ENCODE measurements around the gene TLR2. TPM values are rescaled to one million over a fixed set of nuclear protein-coding genes. Genes with fewer than 3 reads are reported as not detected.

TLR2 gene
- total RNA-seq, 4 donors from 2014 or later, result 4.3 to 30.0 (median 13.7) TPM

GRCh38 chr4:153649572-153649991 lies 34.5 kb upstream of the TLR2 start:
- no peak for ATAC-seq
- 54 to 73% methylated on average over 3 to 6 of the region's 6 CpGs for WGBS, 2 donors (ENCODE audit: low coverage in 1 of 2)
- TF ChIP-seq POLR2AphosphoS5 (IDR thresholded peaks at IDR 0.05) (no peak), CTCF (IDR thresholded peaks at IDR 0.05) (peak in 1 of 4 experiments; percentile 8)

GRCh38 chr4:153651116-153651515 lies 33.0 kb upstream of the TLR2 start:
- TF ChIP-seq POLR2A (IDR thresholded peaks at IDR 0.05) (no peak), CTCF (IDR thresholded peaks at IDR 0.05) (no peak), POLR2AphosphoS5 (IDR thresholded peaks at IDR 0.05) (no peak), EP300 (IDR thresholded peaks at IDR 0.05) (no peak)
- Histone ChIP-seq H3K36me3 (no peaks in the 10 kb centered on the region), H3K4me1 (no peaks in the 10 kb centered on the region), H3K9me3 (no peaks in the 10 kb centered on the region), H3K4me3 (no peak overlapping the region), H3K27ac (peak overlapping the region in 2 of 4 donors; percentile 15 to 62), H3K27me3 (no peaks in the 10 kb centered on the region)
- 34 to 61% methylated on average over 2 to 3 of the region's 3 CpGs for WGBS, 2 donors (ENCODE audit: low coverage in 1 of 2)
- no peak for ATAC-seq

More at GRCh38 chr4:153649572-153649991, 34.5 kb upstream of the TLR2 start:
- Histone ChIP-seq H3K36me3 (no peaks in the 10 kb centered on the region), H3K27me3 (no peaks in the 10 kb centered on the region), H3K4me1 (no peaks in the 10 kb centered on the region), H3K4me3 (no peak overlapping the region), H3K27ac (no peak overlapping the region), H3K9me3 (peaks cover 0 to 5% (median 0%) of the 10 kb centered on the region in 3 donors)

- peak overlapping the region in 3 of 4 donors; percentile 38 to 62 (median 39) for H3K27ac ChIP-seq
- WGBS, 2 donors (ENCODE audit: low coverage in 1 of 2), result 39 to 68% methylated on average over 4 to 5 of the region's 5 CpGs
Measured at GRCh38 chr4:153651587-153651986, 32.5 kb upstream of the TLR2 start.

GRCh38 chr4:153652051-153652784 lies 31.9 kb upstream of the TLR2 start:
- Histone ChIP-seq H3K36me3 (no peaks in the 10 kb centered on the region), H3K4me3 (no peak overlapping the region), H3K27me3 (no peaks in the 10 kb centered on the region), H3K4me1 (no peaks in the 10 kb centered on the region), H3K9me3 (no peaks in the 10 kb centered on the region), H3K27ac (peak overlapping the region in 3 of 4 donors; percentile 38 to 62 (median 39))
- ATAC-seq, result peak; percentile 62
- TF ChIP-seq POLR2AphosphoS5 (IDR thresholded peaks at IDR 0.05), result no peak
- no peak for TF ChIP-seq CTCF (IDR thresholded peaks at IDR 0.05)
- TF ChIP-seq POLR2A (IDR thresholded peaks at IDR 0.05), result no peak
- no peak for TF ChIP-seq EP300 (IDR thresholded peaks at IDR 0.05)
- whole genome bisulfite sequencing, 2 donors (ENCODE audit: low coverage in 1 of 2), result 75 to 78% methylated on average over 5 to 7 of the region's 11 CpGs

More at GRCh38 chr4:153651587-153651986, 32.5 kb upstream of the TLR2 start:
- Histone ChIP-seq H3K4me3 (no peak overlapping the region), H3K9me3 (no peaks in the 10 kb centered on the region), H3K36me3 (no peaks in the 10 kb centered on the region), H3K27me3 (no peaks in the 10 kb centered on the region), H3K4me1 (no peaks in the 10 kb centered on the region)
- no peak for TF ChIP-seq EP300 (IDR thresholded peaks at IDR 0.05)
- no peak for TF ChIP-seq CTCF (IDR thresholded peaks at IDR 0.05)
- TF ChIP-seq POLR2AphosphoS5 (IDR thresholded peaks at IDR 0.05), result no peak
- peak; percentile 61 for ATAC-seq

GRCh38 chr4:153655002-153655541 lies 29.0 kb upstream of the TLR2 start:
- Histone ChIP-seq H3K4me3 (no peak overlapping the region), H3K27me3 (peaks cover 10% of the 10 kb centered on the region), H3K4me1 (no peaks in the 10 kb centered on the region), H3K27ac (peak overlapping the region in 2 of 4 donors; percentile 25 to 43), H3K36me3 (no peaks in the 10 kb centered on the region), H3K9me3 (no peaks in the 10 kb centered on the region)
- WGBS, 2 donors (ENCODE audit: low coverage in 1 of 2), result 54 to 57% methylated on average over 4 of the region's 4 CpGs
- ATAC-seq, result no peak
- TF ChIP-seq CTCF (IDR thresholded peaks at IDR 0.05) (no peak), POLR2AphosphoS5 (IDR thresholded peaks at IDR 0.05) (no peak), EP300 (IDR thresholded peaks at IDR 0.05) (no peak), POLR2A (IDR thresholded peaks at IDR 0.05) (no peak)

Measured in gastroesophageal sphincter (tissue), 4 donors.